GM18951 (cell line): ENCODE measurements around the gene HMOX2.

Experiments
- POLR2A ChIP-seq: IDR thresholded peaks from 4 replicates; pipeline ENCODE4 v1.6.1; 2011; ENCODE audit warnings: mild to moderate bottlenecking; ENCODE audit not compliant: insufficient read length, insufficient read depth; ENCODE audit errors: extremely low read depth
- in situ Hi-C: fragments of 300-500 bp; cut with MboI; formaldehyde crosslinking; loops from one replicate; pipeline ENCODE4 v1.12.0; 2022; ENCODE audit warnings: low sequenced_read_pairs, mixed read lengths, inconsistent platforms; ENCODE audit not compliant: unreplicated experiment

The HMOX2 gene

DNA sequence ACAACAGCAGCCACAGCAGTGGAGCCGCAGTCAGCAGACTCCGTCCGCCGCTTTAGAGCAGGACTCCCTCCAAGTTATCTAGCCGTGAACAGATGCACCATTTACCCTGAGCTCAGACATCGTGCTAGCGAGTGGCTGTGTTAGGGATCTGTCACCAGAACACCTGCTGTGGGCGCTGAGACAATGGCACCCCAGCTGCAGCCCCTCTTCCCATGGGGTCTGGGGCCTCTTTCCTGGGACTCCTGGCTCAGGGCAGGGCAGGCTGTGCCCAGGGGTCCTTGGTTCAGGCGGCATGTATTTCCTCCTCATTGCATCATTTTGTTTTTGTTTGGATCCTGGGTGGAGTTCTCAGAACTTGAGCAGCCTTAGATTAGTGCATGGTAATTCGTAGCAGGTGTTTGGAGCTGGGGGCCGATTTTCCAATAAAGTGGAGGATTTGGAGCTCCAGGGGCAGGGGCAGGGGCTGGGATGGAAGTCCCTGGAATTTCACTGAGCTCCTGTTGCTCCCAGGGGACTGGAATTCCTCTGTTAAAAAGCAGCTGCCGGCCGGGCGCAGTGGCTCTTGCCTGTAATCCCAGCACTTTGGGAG, 25.2 kb upstream of the HMOX2 start:
- in situ Hi-C loops: no loop called here
- TF ChIP-seq POLR2A: no peak

DNA sequence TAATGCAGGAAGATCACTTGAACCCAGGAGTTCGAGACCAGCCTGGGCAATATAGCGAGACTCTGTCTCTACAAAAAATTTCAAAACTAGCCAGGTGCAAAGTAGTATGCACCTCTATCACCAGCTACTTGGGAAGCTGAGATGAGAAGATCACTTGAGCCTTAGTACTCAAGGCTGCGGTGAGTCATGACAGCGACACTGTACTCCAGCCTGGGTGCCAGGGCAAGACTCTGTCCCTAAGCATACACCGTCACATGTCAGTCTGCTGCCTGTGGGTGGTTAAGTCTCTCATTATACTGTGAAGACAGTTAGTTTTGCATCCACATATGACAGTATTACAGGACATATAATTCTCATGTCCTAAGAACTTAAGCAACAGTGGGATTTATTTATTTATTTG, 23.5 kb upstream of the HMOX2 start:
- in situ Hi-C loops: no loop called here
- TF ChIP-seq POLR2A: no peak

DNA sequence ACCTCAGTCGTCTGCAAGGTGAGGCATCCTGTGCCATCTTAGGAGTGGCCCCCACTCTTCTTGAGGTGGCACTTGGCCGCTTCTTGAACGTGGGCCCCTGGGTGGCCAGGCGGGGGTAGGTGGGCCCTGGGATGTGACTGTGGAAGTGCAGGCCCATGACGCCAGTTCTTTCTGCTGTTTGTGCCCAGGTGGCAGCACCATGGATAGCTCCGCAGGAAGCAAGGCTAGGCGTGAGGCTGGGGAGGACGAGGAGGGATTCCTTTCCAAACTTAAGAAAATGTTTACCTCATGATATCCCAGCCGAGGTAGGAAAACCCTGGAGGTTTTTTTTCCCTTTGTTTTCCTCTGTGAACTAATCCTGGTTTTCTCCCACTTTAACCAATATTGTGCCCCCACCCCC, 21.6 kb upstream of the HMOX2 start:
- in situ Hi-C loops: no loop called here
- no peak for TF ChIP-seq POLR2A

DNA sequence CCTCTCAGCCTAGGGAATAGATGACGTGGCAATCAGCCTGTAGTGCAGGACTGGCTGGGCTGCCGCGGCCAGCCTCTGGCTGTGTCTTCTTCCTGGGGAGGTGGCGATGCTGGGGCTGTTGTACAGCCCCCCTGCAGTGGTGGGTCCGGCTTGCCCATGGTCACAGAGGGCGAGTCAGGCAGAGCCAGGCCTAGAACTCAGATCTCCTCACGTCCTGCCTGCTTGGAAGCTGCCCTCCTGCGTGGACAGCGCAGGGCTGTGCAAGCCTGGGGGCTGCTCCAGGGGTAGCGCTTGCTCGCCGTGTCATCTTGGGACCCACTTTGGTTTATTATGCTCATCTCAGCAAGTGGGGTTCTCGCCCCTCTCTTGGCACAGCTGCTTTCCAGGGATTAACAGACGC, 21.1 kb upstream of the HMOX2 start:
- no peak for TF ChIP-seq POLR2A
- in situ Hi-C loops: no loop called here

DNA sequence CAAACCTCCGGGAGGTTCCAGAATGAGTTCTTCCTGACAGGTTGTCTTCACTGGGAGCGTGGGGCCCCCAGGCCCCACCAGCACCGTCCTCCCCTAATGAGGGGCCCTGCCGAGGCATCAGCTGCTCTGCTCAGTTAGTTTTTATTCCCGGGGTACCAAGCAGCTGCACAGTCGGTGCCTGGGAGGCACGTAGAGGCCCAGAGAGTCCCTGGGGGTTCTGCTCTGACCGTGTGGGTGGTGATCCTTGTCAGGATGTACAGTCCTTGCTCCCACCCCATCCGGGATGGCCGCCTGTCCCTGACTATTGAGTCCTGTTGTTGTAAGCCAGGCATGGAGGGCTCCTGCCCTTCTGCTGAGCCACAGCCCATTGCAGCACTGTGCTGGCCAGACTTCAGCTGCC, 20.2 kb upstream of the HMOX2 start:
- TF ChIP-seq POLR2A: no peak
- in situ Hi-C loops: no loop called here

DNA sequence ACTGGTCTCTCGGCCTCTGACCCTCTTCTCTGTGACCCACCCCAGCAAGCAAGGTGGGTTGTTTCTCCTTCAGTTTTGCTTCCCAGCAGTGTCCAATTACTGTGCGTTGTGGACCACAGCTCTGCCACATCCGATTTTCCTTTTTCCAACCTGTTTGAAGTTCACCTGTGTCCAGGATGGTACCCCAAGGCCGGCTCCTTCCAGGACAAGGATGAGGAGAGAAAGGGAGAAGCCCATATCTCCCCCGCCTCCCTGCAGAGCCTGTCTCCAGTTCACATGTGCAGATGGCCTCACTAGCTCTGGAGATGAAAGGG, 15.3 kb upstream of the HMOX2 start:
- in situ Hi-C loops: no loop called here
- no peak for TF ChIP-seq POLR2A

DNA sequence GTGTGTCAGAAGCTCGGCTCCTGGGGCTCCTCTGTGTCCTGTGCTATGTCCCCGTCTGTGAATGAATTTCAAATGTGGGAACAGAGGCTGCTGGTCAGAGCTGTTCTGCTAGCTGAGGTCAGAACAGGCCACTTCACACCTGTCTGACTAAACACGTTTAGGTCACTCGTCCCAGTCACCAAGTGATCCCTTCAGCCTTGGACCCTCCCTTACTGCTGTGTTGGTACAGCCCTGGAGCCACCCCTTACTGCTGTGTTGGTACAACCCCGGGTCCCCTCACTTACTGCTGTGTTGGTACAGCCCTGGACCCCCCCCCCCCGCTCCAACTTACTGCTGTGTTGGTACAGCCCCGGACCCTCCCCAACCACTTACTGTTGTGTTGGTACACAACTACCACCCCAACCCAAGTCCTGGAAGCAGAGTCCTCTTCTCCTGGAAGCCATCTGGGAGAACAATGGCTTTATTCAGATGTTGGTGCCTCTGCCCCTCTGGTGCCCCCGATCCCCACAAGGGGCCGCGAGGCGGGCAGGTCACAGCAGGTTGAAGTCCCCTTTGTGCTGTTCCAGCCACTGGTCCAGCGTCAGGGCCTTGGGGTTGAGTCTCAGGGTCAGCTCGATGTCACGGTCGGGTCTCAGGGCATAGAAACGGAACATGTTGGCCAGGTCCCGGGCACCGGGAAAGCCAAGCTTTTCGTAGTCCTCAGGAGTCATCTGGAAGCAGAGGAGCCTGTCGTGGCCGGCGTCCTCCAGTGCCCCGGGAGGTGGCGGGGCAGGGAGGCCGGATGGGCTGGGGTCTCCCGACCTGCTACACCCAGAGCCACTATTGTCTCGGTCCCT, 14.7 kb upstream of the HMOX2 start:
- in situ Hi-C loops: no loop called here
- no peak for TF ChIP-seq POLR2A

DNA sequence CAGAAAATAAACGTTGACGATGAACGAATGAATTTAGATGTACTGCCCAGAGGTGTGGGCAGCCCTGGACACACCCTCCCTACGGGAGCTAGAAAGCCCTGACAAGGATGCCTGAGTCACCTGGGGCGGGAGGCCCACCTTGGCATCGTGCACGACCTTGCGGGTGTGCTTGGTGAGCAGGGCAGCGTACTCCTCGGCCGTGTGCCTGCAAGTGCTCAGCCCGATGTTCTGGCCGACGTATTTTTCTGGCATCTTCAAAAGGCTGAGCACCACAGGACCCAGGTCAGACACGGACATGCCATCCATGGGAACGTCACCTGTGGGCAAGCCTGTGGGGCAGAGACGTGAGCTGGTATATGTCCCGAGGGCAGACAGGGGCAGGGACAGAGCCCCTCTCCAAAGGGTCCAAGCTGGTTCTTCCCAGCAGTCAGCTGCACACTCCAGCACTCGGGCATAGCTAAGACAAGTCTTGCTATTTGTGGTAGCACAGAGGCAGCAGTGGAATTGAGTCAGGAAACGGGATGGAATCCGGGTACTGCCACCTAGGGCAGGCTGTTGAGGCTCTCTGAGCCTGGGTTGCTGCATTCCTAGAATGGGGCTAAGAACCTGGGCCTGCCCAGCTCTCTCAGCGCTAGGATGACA, 12.6 kb upstream of the HMOX2 start:
- TF ChIP-seq POLR2A: no peak

DNA sequence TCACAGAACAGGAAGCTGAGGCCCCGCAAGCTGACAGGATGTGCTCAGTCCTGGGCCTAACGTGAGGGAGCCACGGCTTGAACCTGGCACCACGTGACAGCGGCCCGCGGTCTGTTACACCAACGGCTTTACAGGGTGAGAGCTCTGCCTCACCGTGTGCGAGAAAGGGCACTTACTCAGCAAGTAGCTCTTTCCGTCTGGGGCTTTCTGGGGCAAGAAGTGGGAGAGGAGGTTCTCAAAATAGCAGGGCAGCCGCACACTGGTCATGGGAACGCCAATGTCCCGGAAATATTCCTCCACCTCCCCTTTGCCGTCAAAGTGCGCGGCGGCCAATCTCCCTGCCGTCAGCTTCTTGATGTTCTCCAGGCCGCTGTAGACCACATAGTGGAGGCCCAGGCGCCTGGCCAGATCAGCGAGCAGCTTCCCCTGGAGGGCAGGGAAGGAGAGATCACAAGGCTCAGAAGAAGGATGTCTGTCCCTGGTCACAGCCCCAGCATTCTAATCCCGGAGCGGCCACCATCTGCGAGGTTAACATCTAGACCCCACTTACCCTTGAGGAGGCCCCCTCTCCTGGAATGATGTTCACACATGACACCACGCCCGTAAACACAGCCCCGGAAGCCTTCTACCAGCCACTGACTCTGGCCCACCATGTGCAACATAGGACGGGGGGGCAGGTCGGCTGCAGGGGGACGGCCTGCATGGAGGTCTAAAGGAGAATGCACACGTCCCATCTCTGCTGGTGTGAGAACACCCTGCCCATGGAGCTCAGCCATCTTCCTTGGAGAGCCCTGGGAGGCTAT, 10.0 kb upstream of the HMOX2 start:
- in situ Hi-C loops: no loop called here

More for the DNA sequence above, 12.6 kb upstream of the HMOX2 start:
- in situ Hi-C loops: no loop called here

DNA sequence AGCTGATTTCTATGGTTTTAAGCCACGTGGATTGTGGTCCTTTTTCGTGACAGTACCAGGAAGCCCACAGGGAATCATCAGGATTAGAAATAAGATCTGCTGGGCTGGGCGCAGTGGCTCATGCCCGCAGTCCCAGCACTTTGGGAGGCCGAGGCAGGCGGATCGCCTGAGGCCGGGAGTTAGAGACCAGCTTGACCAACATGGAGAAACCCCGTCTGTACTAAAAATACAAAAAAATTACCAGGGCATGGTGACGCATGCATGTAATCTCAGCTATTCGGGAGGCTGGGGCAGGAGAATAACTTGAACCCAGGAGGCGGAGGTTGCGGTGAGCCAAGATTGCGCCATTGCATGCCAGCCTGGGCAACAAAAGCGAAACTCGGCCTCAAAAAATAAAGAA, 8.3 kb upstream of the HMOX2 start:
- in situ Hi-C loops: no loop called here
- no peak for TF ChIP-seq POLR2A

More for the DNA sequence above, 10.0 kb upstream of the HMOX2 start:
- TF ChIP-seq POLR2A: no peak

DNA sequence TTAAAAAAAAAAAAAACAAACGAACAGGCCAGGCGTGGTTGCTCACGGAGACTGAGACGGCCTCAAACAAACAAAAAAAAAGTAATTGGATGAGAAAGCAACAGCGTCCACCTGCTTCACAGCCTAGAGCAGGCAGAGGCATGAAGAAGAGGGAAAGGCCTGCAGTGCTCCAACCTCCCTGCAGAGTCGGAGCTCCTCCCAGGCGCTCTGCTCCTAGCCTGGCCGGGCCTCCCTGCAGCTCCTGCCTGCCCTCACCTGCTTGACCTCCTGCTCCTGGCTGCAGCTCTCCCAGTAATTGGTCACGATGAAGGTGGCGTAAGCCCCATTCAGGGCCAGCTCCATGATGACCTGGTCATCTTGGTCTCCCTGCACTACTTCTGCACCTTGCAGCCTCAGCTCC, 7.2 kb upstream of the HMOX2 start:
- no peak for TF ChIP-seq POLR2A
- in situ Hi-C loops: no loop called here

DNA sequence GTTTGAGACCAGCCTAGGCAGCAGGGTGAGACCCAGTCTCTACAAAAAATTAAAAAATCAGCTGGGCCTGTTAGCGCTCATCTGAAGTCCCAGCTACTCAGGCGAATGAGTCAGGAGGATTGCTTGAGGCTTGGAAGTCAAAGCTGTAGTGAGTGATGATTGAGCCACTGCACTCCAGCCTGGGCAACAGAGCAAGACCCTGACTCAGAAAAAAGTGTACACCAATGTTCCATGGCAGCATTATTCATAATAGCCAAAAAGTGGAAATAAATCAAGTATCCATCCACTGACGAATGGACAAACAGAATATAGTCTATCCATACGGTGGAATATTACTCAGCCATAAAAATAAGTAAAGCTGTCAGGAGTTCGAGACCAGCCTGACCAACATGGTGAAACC, 4.3 kb upstream of the HMOX2 start:
- in situ Hi-C loops: no loop called here
- TF ChIP-seq POLR2A: no peak

DNA sequence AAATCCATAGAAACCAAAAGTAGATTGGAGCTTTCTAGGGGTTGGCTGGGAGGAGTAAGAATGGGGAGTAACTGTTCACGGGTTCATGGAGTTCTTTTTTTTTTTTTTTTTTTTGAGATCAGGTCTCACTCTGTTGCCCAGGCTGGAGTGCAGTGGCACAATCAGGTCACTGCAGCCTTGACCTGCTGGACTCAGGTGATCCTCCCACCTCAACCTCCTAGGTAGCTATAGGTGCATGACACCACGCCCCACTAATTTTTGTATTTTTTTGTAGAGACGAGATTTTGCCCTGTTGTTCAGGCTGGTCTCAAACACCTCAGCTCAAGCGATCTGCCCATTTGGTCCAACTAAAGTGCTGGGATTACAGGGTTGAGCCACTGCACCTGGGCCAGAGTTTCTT, 3.3 kb upstream of the HMOX2 start:
- TF ChIP-seq POLR2A: no peak
- in situ Hi-C loops: no loop called here
